HG03135 (cell line): ENCODE measurements around the gene LRRC14B.
A peak's percentile ranks its signal among the peaks of the same experiment; 100 is the strongest.
"Not testable (repeated sequence)": the region's sequence is repeated elsewhere in the genome, so short reads cannot be mapped to it uniquely, and the experiment has no call there.

ENCODE experiments used
- ATAC-seq: cut with Tn5 transposase; IDR thresholded peaks from one replicate; pipeline ENCODE4 v1.9.1; 2021; ENCODE audit warnings: mild to moderate bottlenecking, moderate library complexity; ENCODE audit not compliant: unreplicated experiment

LRRC14B gene

GRCh38 chr5:204966-205670 lies 13.8 kb downstream of the LRRC14B start:
- ATAC-seq = no peak

GRCh38 chr5:206406-206805 lies 15.1 kb downstream of the LRRC14B start:
- no peak for ATAC-seq

DNA sequence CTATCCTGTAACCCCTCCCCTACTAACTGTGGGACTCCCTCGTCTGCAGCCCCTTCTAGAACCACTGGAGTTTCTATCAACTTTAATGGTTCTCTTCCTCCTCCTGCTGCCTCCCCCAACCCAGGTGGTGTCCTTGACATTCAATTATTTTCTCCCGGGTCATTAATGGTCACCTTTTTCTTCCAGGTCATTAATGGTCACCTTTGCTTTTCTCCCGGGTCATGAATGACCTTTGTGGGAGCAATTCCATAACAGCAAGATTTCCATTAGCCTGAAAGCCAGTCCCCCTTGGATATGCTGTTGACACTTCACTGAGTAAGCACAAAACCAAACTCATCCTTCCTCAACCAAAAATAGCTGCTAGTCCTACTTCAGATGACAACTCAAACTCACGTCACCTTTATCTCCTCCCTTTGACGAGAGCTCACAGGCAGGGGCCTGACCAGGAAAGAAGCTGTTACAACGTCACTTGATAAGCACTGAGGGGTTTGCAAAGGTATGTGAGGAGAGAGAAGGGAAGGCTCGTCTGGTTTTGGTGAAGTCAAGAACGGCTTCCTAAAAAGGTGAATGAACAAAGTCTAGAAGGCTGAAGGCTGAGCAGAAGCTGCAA lies 15.7 kb downstream of the LRRC14B start:
- no peak for ATAC-seq

GRCh38 chr5:207599-207998 lies 16.3 kb downstream of the LRRC14B start:
- no peak for ATAC-seq

DNA sequence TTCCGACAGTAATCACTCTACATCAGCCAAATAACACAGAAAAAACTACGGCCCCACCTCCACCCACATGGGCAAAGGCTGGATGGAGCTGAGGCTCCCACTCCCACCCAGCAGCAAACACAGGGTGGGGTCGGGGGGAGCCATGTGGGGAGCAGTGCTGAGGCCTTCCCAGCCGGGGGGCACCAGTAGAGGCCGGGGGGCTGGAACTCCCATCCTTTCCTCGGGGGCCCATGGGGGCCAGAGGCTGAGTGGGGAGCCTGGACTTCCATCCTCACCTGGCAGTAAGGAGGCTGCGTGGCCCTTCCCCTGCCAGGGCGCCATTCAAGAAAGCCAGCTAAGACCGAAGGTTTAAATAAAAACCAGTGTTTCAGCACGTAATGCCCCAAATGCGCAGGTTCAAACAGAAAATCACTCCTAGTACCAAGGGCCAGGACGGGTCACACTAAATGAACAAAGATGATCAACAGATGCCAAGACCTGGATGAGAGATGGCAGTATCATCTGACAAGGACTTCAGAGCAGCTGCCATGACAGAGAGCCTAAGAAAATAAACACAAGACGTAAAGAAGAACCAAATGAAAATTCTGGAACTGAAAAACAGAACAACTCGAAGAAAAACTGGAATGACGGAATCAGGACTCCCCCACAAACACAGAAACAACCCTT lies 17.3 kb downstream of the LRRC14B start:
- no peak for ATAC-seq

DNA sequence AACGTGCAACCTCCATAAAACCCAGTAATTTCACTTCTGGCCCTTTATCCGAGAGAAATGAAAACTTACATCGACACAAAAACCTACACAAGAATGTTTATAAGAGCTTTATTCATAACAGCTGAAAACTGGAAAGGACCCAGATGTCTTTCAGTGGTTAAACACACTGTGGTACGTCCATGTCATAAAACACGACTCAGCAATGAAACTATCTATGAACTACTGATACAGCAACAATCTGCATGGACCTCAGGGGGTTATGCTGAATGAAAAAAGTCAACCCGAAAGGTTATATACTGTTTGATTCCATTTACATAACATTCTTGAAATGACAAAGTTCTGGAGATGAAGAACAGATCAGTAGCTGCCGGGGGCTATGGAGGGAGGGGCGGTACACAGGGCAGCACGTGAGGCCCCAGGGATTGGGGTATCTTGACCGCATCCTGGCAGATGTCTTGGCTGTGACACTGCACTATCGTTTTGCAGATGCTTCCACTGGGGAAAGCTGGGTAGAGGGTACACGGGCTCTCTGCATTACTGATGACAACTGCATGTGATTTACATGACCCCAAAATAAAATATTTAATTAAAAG lies 22.6 kb downstream of the LRRC14B start:
- no peak for ATAC-seq

- not testable (repeated sequence) for ATAC-seq
These were observed 24.0 kb downstream of the LRRC14B start for GRCh38 chr5:215256-215655.

GRCh38 chr5:216076-216475 lies 24.8 kb downstream of the LRRC14B start:
- not testable (repeated sequence) for ATAC-seq

DNA sequence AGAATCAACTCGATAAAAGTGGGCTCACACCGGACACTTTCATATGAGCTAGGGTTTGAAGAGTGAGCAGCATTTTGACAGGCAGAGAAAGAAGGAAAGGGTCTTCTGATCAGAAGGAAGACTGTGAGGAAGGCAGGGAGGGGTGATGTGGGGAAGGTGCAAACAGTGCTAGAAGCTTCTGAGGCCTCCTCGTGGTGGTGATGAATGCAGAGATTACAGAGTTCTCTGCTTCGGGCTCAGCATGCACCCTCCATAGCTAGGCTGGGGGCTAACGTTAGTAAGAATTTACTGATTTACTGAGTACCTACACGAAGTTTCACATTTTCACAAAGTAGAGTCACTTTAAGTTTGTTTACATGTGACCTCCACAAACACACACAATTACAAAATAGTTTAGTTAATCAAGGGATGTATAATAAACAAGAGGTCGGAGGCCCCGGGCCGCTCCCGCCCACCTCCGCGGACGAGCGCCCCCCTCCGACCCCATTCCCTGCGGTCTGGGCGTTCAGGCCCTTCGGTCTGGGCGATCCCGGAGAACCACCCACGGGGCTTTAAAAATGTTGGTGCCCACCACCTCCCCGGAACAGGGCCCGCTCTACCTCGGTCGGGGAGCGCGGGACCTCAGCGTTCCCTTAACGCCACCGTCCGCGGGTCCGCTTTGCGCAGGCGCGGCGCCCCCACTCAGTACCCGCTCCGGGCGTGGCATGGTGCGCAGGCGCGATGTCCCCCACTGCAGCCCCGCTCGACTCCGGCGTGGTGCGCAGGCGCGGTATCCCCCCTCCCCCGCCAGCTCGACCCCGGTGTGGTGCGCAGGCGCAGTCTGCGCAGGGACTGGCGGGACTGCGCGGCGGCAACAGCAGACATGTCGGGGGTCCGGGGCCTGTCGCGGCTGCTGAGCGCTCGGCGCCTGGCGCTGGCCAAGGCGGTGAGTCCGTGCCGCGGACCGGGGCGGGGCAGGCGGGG lies 26.5 kb downstream of the LRRC14B start, which contains the start of the genes CCDC127 and SDHA:
CCDC127 (minus strand) TSS at position 660 of the 963 bp plus-strand sequence. CDS start 1,304 bp downstream, outside the sequence.
SDHA (plus strand) TSS at position 827 of the 963 bp plus-strand sequence; CDS start at position 863, 36 bp downstream.
- peak; percentile 65 for ATAC-seq

GRCh38 chr5:218457-219291 lies 27.4 kb downstream of the LRRC14B start:
- peak; percentile 22 for ATAC-seq

- ATAC-seq = no peak
These were observed 28.2 kb downstream of the LRRC14B start for GRCh38 chr5:219460-219863.

DNA sequence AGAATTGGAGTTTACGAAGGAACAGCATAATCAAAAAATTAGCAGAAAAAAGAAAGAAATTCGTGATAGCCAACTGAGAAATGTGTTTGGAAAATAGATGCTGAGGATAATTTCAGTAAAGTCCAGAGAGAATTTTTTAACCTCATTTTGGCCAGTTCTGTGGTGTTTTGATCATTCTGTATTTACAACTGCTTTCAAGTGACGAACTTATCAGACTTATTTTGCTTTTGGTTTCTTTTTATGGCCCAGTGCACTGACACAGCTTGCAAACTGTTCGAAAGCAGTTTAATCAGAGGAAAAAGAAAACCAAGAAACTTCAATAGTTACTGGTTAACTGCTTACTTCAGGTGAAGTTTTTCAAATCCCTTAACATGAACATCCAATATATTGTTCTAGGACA lies 28.7 kb downstream of the LRRC14B start:
- ATAC-seq = no peak

- not testable (repeated sequence) for ATAC-seq
These were observed 31.8 kb downstream of the LRRC14B start for GRCh38 chr5:222951-223715.

DNA sequence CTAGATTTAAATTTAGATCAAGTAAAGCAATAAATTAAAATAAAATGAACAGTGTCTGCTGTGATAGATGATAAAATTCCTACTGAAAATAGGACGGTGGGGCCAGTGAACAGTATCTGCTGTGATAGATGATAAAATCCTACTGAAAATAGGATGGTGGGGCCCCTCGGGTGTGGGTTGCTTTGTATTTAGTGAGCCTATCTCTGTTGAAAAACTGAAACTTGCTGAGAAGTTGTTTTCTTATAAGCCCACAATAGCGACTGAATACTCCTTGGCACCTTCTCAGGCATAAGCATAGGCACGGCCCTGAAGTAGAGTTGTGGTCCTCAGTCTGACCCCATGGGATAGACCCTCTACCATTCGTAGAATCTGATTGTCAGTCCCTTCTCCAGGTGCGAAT lies 32.5 kb downstream of the LRRC14B start:
- ATAC-seq = no peak

- ATAC-seq = no peak
These were observed 34.0 kb downstream of the LRRC14B start for GRCh38 chr5:225334-225733.

GRCh38 chr5:227375-227774 lies 36.1 kb downstream of the LRRC14B start:
- not testable (repeated sequence) for ATAC-seq

DNA sequence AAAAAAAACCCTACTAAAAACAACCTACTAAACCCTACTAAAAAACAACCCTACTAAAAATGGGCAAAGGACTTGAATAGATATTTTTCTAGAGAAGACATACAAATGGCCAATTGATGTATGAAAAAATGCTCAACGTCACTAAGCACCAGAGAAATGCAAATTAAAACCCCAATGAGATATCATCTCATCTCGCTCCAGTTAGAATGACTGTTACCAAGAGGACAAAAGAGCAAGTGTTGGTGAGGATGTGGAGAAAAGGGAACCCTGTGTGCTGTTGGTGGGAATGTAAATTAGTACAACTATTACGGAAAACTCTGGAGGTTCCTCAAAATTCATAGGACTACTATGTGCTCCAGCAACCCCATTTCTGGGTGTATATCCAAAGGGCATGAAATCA lies 37.6 kb downstream of the LRRC14B start:
- ATAC-seq = no peak

- no peak for ATAC-seq
These were observed 39.4 kb downstream of the LRRC14B start for GRCh38 chr5:230711-231110.

DNA sequence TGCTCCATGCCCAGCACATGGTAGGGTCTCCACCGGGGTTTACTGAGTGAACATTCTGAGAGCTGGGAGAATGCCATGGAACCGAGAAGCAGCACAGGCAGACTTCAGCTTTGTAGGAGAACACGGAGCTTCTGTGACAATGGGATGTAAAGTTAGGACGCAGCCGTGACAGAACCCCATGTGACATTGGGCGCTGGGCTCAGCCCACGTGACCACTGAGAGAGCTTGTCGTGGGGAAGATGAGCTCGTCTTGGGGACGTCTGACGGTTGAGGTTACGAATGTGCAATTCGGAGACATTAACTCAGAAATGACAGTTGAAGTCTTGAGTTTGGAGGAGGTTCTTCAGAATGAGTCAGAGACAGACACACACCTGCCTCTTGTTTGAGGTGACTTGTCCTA lies 40.4 kb downstream of the LRRC14B start:
- ATAC-seq = no peak
